OCI-LY1 (cell line): ENCODE measurements around the gene CPM.

Experiments used
- H2AFZ ChIP-seq: fragments of 200-600 bp; sonication (generic), shearing (Covaris generic); 2 replicates; pipeline ENCODE4 v1.6.0; 2014; ENCODE audit warnings: antibody characterized with exemption, mild to moderate bottlenecking, low read length
- H3F3A ChIP-seq: fragments of 200-600 bp; sonication (generic), shearing (Covaris generic); 2 replicates; pipeline ENCODE4 v1.6.0; 2014; ENCODE audit warnings: mild to moderate bottlenecking, antibody characterized with exemption, low read length, moderate library complexity; ENCODE audit not compliant: insufficient read depth
- H3K27ac ChIP-seq: fragments of 200-600 bp; sonication (generic); 2 replicates; pipeline ENCODE4 v1.5.1; 2014; ENCODE audit warnings: low read length, mixed run types, mild to moderate bottlenecking, low read depth; ENCODE audit not compliant: poor library complexity, severe bottlenecking
- H3K27me3 ChIP-seq: fragments of 200-600 bp; sonication (generic); 2 replicates; pipeline ENCODE4 v1.6.0; 2014; ENCODE audit warnings: antibody characterized with exemption, mild to moderate bottlenecking, low read length, moderate library complexity; ENCODE audit not compliant: insufficient read depth
- H3K36me3 ChIP-seq: fragments of 200-600 bp; sonication (generic); 2 replicates; pipeline ENCODE4 v1.6.1; 2014; ENCODE audit warnings: mild to moderate bottlenecking, antibody characterized with exemption, low read length, moderate library complexity, mixed read lengths; ENCODE audit not compliant: insufficient read depth
- H3K4me1 ChIP-seq: fragments of 200-600 bp; sonication (generic); 2 replicates; pipeline ENCODE4 v1.5.1; 2014; ENCODE audit warnings: mild to moderate bottlenecking, low read length, moderate library complexity; ENCODE audit not compliant: insufficient read depth, severe bottlenecking
- H3K4me2 ChIP-seq: fragments of 200-600 bp; sonication (generic), shearing (Covaris generic); 2 replicates; pipeline ENCODE4 v1.6.1; 2014; ENCODE audit warnings: low read length
- H3K4me3 ChIP-seq: fragments of 200-600 bp; sonication (generic); 2 replicates; pipeline ENCODE4 v1.5.1; 2014; ENCODE audit warnings: low read length, low read depth, mild to moderate bottlenecking, mixed read lengths; ENCODE audit not compliant: poor library complexity, severe bottlenecking
- H3K79me2 ChIP-seq: fragments of 200-600 bp; shearing (Covaris generic); 2 replicates; pipeline ENCODE4 v1.6.1; 2016; ENCODE audit warnings: mixed run types, low read length, mixed read lengths; ENCODE audit not compliant: insufficient read depth
- H3K9ac ChIP-seq: fragments of 200-600 bp; sonication (generic), shearing (Covaris generic); 2 replicates; pipeline ENCODE4 v1.6.1; 2014; ENCODE audit warnings: mild to moderate bottlenecking, low read length, mixed read lengths
- H3K9me2 ChIP-seq: fragments of 200-600 bp; sonication (generic), shearing (Covaris generic); 2 replicates; pipeline ENCODE4 v1.6.1; 2014; ENCODE audit warnings: low read depth, mild to moderate bottlenecking, low read length, mixed read lengths
- H3K9me3 ChIP-seq: fragments of 200-600 bp; shearing (Covaris generic); 2 replicates; pipeline ENCODE4 v1.6.1; 2014; ENCODE audit warnings: low read length, mixed read lengths
- H4K20me1 ChIP-seq: fragments of 200-600 bp; sonication (generic), shearing (Covaris generic); 2 replicates; pipeline ENCODE4 v1.6.0; 2016; ENCODE audit warnings: mild to moderate bottlenecking, low read length; ENCODE audit not compliant: insufficient read depth
- CTCF ChIP-seq: fragments of 200-600 bp; sonication (generic), shearing (Covaris generic); IDR thresholded peaks from 2 replicates; pipeline ENCODE4 v1.5.1; 2017; ENCODE audit warnings: mild to moderate bottlenecking, antibody characterized with exemption, low read length, moderate library complexity, mixed read lengths
- EZH2 ChIP-seq: fragments of 200-600 bp; sonication (generic), shearing (Covaris generic); IDR thresholded peaks from 2 replicates; pipeline ENCODE4 v1.8.0; 2017; ENCODE audit warnings: borderline replicate concordance, mixed run types, mild to moderate bottlenecking, antibody characterized with exemption, low read length, moderate library complexity, mixed read lengths

Gene CPM

DNA sequence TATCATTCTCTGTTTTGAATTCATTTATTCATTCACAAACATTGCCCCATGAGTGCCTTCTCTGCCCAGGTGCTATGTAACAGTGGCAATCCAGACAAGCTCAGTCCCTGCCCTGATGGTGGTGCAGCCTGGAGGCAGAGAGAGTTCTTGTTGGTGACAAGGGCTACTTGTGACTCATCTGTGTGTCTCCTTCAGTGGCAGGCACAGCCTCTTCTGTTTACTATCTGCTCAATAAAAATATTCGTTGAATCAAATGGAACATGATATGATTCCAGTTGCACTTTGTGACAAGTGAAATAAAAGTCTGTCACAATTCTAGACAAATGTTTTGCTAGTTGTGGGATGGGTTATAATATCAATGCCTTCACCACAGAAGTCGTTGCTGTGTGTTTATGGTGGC, 20.6 kb upstream of the CPM start:
- Histone ChIP-seq H4K20me1 (no peaks in the 10 kb centered on the region), H3K27ac (no peak overlapping the region), H3K27me3 (no peaks in the 10 kb centered on the region), H3K4me2 (no peak overlapping the region), H3K79me2 (no peaks in the 10 kb centered on the region), H3K4me3 (no peak overlapping the region), H3K4me1 (no peaks in the 10 kb centered on the region), H2AFZ (no peak overlapping the region), H3K9ac (no peak overlapping the region), H3K36me3 (no peaks in the 10 kb centered on the region), H3K9me3 (no peaks in the 10 kb centered on the region; the same call in 1 of the 2 replicates), H3K9me2 (no peaks in the 10 kb centered on the region), H3F3A (no peaks in the 10 kb centered on the region)
- TF ChIP-seq CTCF (no peak), EZH2 (no peak)

DNA sequence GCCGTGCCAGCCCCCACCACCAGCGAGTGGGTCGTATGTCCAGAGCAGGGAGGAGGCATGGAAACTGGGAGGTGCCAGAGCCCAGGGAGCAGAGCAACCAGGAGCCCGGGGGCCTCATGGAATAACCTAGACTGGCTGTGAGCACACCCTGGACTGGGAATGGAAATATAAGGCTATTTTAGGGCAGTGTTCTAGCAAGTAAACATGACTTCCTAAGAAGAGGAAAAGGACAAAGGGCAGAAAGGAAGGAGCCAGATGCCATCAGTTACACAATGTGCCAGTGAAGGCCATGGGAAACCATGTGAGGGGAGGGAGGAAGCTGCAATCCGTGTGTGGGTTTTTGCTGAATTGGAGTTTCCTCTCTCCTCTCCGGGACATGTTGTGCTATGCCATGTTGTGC, 18.7 kb upstream of the CPM start:
- no peak for TF ChIP-seq EZH2
- TF ChIP-seq CTCF: no peak
- Histone ChIP-seq H2AFZ (no peak overlapping the region), H3K4me2 (no peak overlapping the region), H3K4me3 (no peak overlapping the region), H3K36me3 (no peaks in the 10 kb centered on the region), H3K79me2 (no peaks in the 10 kb centered on the region), H4K20me1 (no peaks in the 10 kb centered on the region), H3F3A (no peaks in the 10 kb centered on the region), H3K27ac (no peak overlapping the region), H3K9me2 (no peaks in the 10 kb centered on the region), H3K9ac (no peak overlapping the region), H3K9me3 (no peaks in the 10 kb centered on the region; the same call in 1 of the 2 replicates), H3K27me3 (no peaks in the 10 kb centered on the region), H3K4me1 (no peaks in the 10 kb centered on the region)

DNA sequence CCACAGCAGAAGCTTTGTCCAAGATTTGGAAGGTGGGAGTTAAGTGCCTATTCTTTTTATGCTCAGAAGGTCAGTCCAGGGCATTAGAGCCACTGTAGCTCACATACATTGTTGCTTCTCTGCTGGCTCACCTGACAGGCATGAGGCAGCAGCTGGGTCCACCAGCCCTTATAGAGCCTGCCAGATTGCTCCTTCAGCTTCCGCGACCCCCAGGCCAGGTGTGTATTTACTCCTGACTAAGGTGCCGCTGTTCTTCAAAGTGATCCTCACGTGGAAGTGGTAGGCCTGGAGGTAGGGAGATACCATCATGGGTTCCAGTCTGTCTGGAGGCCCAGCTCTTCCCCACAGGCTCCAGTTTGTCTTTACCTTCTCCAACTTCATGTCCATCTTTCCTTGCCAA, 17.5 kb upstream of the CPM start:
- TF ChIP-seq EZH2 (no peak), CTCF (no peak)
- no peaks in the 10 kb centered on the region for H3F3A ChIP-seq

More for the DNA sequence above, 17.5 kb upstream of the CPM start:
- Histone ChIP-seq H3K79me2 (no peaks in the 10 kb centered on the region), H4K20me1 (no peaks in the 10 kb centered on the region), H3K4me2 (no peak overlapping the region), H3K27ac (no peak overlapping the region), H2AFZ (no peak overlapping the region), H3K36me3 (no peaks in the 10 kb centered on the region), H3K27me3 (no peaks in the 10 kb centered on the region), H3K9ac (no peak overlapping the region), H3K4me3 (no peak overlapping the region), H3K9me2 (no peaks in the 10 kb centered on the region), H3K9me3 (no peaks in the 10 kb centered on the region; the same call in 1 of the 2 replicates), H3K4me1 (no peaks in the 10 kb centered on the region)
